NCI-H748 treated with DMSO at 0.1 percent for 48 hours (cell line): ENCODE measurements around the gene MOV10L1.
A peak's percentile ranks its signal among the peaks of the same experiment; 100 is the strongest.
"Not testable (repeated sequence)": the region's sequence is repeated elsewhere in the genome, so short reads cannot be mapped to it uniquely, and the experiment has no call there.

Experiments used
- DNase-seq: peaks from one replicate; lab custom pipeline; 2025; lab: John Stamatoyannopoulos, UW

The MOV10L1 gene

DNA sequence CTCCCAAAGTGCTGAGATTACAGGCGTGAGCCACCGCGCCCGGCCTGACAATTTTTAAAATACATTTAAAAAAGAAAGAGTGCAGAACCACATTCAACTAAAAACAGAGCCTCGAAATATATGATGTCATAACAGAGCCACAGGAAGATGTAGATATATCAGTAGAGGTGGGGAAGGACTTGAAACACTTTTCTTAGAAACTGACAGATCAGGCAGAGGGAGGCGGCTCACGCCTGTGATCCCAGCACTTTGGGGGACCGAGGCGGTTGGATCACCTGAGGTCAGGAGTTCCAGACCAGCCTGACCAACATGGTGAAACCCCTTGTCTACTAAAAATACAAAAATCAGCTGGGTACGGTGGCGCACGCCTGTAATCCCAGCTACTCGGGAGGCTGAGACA lies 11.6 kb upstream of the MOV10L1 start:
- DNase-seq: no peak

DNA sequence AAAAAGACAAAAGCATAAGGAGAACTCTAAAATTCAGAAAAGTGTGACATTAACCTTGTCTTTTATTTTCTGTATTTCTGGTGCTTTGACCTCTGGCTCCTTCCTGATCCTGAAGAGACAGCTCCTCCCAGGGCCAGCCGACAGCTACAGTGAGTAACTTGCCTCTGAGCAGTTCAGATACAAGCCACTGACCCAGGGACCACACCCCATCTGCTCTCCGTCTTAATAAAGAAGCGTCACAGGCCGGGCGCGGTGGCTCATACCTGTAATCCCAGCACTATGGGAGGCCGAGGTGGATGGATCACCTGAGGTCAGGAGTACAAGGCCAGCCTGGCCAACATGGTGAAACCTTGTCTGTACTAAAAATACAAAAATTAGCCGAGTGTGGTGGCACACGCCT lies 11.0 kb upstream of the MOV10L1 start:
- DNase-seq: no peak

DNA sequence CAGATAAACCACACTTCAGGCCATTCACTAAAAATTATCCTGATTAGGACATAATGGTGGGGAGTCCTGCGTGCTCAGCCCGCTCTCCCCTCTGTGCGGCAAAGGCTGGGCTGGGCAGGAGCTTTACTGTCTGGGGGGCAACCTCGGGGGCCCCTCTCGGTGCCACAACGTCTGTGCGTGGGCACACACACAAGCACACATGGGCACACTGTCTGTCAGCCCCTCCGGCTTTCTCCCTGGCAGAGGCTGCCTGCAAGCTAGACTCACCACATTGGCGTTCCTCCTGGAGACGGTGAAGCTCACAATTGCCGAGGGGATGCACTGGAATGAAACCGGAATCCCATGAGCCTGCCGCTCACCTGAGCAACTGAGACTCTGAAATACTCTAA lies 9.7 kb upstream of the MOV10L1 start:
- no peak for DNase-seq

DNA sequence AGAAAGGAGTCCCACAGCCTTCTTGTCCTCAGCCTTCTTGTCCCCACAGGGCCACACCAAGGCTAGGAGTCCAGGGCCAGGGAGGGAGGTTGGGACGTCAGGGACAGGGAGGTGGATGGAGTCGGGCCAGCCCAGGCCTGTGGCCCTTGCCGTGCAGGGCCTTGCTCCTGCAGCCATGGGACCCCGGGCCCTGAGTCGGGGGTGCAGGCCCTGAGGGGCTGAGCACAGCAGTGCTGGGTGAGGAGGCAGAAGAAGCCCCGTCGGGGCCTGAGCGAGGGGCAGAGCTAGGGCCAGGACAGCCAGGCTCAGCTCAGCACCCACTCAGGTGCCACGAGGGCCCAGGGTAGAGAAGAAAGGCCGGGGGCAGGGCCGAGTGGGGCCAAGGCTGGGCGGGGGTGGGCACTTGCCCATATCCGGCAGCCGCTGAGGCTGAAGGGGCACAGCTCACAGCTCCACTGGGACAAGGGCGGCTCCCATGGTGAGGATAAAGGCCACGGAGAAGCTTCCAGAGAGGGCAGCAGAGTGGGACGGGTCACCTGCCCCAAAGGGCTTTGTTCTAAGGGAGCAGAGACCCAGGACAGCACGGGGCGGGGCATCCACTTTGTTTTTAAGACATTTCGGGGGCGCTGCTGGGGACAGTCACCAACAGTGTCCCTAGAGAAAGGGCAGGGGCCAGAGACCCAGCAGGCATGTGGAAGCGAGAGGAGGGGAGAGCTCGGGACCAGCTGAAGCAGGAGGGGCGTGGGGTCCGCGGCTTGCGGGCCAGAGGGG lies 8.2 kb upstream of the MOV10L1 start:
- DNase-seq: no peak

GRCh38 chr22:50082197-50082715 lies 7.5 kb upstream of the MOV10L1 start:
- DNase-seq: no peak

DNA sequence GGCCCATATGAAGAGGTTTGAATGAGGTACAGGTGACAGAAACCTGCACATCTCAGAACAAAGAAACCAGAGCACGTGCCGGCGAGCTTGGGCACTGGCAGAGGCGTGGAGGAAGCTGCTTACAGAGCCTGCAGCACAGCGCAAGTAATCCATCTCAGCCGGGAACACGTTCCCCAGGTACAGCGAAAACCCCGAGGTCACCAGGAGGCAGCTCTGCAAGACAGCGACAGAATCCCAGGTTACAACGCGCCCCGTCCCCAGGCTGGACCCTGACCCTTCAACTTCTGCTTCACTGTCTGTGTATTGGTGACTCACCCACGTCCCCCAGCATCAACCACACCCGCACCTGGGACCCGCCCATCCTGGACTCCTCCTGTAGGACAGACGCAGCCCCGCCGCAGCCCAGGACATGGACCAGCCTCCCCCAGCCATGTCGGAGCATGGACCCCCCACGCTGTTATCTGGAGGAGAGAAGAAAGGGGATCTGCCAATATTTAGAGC lies 6.8 kb upstream of the MOV10L1 start:
- DNase-seq: no peak

DNA sequence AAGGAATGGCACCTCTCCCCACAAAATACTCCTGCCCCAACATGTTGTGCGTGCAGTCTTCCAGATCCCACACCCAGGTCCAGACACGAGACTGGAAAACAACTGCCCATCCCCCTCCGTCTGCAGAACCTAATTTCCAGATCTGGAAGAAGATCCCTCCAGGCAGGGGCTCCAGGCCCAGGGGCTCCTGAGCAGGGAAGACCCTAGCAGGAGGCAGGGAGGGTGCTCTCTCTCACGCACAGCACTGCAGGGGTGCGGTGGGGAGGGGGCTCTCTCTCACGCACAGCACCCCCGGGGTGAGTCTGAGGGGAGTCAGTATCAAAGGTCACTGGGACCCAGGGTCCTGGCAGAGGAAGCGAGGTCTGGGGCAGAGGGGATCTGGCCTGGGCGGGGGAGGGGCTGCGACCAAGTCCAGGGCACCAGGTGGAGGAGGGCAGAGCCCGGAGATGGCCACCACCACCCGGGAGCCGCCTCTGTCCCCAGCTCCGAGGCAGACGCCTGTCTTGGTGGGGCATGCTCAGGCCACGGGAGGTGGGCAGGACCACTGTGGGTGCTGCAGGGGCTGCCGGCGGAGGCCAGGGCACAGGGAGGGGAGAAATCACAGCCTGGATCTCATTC lies 6.2 kb upstream of the MOV10L1 start:
- DNase-seq: no peak

DNA sequence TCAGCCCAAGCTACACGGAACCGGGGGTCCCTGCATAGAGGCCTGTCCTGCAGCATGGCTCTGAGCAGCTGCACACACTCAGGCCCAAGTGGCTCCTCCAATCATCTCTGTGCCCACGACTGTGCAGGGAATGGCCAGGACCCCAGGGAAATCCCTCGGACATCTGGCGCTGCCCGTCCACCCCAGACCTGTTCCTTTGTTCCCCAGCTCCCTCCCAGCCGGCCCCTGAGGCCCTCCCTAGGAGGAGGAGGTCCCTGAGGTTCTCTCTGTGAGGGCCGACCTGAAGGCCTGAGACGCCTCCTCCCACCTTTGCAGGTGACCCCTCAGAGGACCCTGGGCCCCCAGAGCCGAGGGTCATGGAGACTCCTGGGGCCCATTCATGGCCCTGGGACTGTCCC lies 5.7 kb upstream of the MOV10L1 start:
- DNase-seq: no peak

DNA sequence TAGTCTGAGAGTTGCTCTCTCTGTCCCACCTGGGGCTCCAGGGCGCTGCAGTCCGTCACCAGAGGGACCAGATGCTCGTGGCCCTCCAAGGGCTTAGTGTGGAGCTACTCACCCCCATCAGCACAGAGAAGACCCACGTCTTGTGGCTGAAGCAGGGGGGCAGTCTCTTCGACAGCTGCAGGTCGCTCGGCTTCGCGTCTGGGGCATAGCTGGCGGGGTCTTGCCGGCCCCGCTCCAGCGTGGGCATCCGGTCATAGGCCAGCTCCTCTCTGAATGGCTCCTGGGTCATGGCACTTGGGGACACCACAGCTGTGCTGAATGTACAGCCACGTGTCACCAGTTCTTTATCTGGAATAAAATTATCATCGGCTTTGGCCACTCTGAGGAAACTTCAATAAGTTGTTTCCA lies 5.2 kb upstream of the MOV10L1 start:
- no peak for DNase-seq

- no peak for DNase-seq
Observed at GRCh38 chr22:50085211-50085972, 4.4 kb upstream of the MOV10L1 start, which contains the start of gene MLC1. MLC1 (minus strand) TSS chr22:50085426; CDS start chr22:50084902, 524 bp downstream.

DNA sequence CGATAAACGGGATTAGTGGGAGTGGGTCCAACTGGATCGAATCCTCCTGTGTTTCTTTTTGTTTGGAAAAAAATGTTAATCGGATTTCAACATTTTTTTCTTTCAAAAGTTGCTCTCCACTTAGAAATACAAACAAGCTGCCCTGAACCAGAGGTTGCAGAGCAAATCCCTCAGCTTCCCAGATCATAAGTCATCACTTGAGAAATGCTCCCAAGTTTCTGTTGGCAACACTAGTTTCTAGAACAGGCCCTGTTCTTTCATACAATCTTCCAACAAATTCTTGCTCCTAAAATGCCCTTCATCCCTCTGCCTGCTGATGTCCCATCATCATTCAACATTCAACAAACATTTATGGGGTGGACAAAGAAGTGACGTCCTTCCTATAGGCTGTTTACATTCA lies 3.3 kb upstream of the MOV10L1 start:
- no peak for DNase-seq

DNA sequence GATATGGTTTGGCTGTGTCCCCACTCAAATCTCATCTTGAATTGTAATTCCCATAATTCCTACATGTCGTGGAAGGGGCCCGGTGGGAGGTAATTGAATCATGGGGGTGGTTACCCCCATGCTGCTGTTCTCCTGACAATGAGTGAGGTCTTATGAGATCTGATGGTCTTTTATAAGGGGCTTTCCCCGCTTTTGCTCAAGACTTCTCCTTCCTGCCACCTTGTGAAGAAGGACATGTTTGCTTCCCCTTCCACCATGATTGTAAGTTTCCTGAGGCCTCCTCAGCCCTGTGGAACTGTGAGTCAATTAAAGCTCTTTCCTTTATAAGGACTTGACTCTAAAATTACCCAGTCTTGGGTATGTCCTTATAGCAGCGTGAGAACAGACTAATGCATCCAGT lies 2.8 kb upstream of the MOV10L1 start:
- not testable (repeated sequence) for DNase-seq

- DNase-seq: no peak
Observed at GRCh38 chr22:50087646-50088045, 2.2 kb upstream of the MOV10L1 start.

DNA sequence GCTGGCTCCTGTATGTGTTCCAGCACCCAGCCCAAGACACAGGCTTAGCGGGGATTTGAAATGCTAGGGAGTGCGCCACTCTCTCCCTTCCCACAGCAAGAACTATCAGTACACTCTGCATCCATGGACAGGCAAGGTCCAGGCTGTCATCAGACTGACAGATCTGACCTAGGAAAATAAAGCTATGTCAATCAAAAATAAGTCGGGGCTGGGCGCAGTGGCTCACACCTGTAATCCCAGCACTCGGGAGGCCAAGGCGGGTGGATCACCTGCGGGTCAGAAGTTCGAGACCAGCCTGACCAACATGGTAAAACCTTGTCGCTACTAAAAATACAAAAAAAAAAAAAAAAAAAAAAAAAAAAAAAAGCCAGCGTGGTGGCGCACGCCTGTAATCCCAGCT lies 1.7 kb upstream of the MOV10L1 start:
- DNase-seq: no peak

GRCh38 chr22:50089231-50089630 lies 575 bp upstream of the MOV10L1 start:
- DNase-seq: no peak

GRCh38 chr22:50090412-50090714 lies 557 bp downstream of the MOV10L1 start:
- no peak for DNase-seq

DNA sequence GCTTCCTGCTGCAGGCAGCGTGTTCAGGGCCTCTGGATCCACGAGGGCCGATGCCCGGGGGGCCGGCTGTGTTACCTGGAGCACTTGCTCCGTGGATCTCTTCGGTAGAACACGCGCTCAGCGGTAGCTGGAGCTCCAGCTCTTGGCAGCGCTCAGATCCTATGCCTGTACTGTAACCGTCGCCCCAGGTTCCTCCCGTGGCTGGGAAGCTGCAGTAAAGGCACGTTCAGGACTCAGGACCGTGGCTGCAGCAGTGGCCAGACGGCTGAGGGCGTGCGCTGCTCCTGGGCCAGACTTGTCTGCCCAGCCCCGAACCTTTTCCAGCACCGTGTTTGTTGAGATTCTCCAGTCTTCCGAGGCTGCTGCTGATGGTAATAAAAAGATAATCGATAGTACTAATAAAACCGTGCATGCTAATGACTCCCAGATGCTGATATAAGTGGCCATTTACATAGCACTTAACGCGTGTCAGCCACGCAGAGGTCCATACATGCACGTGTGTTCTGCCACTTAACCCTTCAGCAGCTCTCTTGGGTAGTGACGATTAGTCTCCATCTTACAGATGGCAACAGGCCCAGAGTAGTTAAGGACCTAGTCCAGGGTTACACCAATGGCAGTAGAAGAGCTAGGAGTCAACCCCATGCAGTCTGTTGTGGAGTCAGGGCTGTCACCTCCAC lies 1.4 kb downstream of the MOV10L1 start:
- DNase-seq: no peak

DNA sequence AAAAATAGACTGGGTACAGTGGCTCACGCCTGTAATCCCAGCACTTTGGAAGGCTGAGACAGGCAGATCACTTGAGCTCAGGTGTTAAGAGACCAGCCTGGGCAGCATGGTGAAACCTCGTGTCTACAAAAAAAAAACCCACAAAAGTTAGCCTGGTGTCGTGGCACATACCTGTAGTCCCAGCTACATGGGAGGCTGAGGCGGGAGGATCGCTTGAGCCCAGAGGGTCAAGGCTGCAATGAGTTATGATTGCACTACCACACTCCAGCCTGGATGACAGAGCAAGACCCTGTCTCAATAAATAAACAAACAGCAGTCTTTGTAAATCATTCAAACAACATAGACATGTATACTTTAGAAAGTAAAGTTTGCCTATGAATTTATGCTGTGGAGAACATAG lies 2.5 kb downstream of the MOV10L1 start:
- DNase-seq: no peak

DNA sequence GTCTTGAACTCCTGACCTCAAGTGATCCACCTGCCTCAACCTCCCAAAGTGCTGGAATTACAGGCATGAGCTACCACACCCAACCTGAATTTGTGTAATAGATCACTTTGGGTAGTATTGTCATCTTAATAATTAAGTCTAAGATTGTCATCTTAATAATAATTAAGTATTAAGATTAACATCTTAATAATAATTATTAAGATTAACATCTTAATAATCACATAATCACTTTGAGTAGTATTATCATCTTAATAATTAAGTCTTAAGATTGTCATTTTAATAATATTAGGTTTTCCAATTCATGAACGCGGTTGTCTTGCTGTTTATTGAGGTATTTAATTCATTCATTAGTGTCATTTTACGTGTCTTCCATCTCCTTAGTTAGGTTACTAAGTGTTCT lies 8.2 kb downstream of the MOV10L1 start:
- no peak for DNase-seq

DNA sequence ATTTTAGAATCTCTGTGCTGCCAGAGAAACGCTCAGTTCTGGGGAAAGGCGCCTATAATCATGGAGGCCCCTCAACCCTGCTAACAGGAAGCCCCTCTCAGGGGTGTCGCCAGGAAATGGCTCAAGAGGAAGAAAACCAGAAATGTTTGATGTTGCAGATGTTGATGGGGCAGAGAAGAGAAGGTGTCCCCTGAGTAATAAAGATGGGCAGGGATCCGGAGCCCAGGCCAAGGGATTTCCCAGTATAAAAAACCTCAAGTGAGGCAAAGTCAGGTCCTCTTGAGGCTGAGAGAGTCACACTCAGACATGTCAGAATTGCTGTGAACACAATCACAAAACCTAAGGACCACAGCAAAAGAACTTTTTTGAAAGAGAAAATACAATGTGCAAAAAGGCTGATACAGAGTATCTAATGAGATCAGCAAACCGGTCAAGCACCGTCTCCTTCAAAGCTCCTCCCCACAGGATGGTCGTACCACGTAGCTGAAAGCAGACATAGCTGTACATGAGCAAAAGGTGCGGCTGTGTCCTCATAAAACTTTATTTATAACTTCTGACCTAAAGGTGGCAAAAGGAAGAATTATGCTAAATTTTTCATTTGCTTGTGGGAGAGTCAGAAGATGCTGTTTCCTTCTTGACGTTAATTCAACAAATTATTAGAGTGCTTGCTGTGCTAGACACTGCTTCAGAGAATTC lies 12.2 kb downstream of the MOV10L1 start:
- DNase-seq: no peak

DNA sequence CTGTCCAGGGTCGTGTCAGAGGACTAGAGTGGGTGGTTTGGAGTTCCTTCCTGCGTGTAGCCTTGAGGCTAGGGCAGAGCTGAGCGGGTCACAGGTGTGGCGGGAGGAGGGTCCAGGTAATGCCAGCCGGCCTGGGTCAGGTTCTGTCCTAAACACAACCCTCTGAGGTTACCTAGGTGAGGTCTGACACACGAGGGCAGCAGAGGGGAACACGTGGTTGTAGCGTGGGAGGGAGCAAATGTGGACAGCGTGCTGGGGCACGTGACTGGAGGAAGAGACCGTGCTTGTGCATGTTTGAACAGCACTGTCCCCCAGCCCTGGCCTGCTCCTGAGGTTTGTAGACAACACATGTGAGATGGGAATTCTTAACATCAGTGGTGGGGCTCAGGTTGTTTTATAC lies 13.1 kb downstream of the MOV10L1 start:
- DNase-seq: no peak

- DNase-seq: peak; percentile 11
Observed at GRCh38 chr22:50104141-50104544, 14.3 kb downstream of the MOV10L1 start.
